ENCODE results near the gene PRMT7. TPM values are rescaled to one million over a fixed set of nuclear protein-coding genes. Genes with fewer than 3 reads are reported as not detected.
A peak's percentile ranks its signal among the peaks of the same experiment; 100 is the strongest.

The PRMT7 gene
- total RNA-seq, 4 donors from 2014 or later = 74.1 to 91.5 (median 78.0) TPM

- TF ChIP-seq POLR2A (IDR thresholded peaks at IDR 0.05) = no peak
- TF ChIP-seq EP300 (IDR thresholded peaks at IDR 0.05) = no peak
- TF ChIP-seq, protein P1, sequence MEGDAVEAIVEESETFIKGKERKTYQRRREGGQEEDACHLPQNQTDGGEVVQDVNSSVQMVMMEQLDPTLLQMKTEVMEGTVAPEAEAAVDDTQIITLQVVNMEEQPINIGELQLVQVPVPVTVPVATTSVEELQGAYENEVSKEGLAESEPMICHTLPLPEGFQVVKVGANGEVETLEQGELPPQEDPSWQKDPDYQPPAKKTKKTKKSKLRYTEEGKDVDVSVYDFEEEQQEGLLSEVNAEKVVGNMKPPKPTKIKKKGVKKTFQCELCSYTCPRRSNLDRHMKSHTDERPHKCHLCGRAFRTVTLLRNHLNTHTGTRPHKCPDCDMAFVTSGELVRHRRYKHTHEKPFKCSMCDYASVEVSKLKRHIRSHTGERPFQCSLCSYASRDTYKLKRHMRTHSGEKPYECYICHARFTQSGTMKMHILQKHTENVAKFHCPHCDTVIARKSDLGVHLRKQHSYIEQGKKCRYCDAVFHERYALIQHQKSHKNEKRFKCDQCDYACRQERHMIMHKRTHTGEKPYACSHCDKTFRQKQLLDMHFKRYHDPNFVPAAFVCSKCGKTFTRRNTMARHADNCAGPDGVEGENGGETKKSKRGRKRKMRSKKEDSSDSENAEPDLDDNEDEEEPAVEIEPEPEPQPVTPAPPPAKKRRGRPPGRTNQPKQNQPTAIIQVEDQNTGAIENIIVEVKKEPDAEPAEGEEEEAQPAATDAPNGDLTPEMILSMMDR (IDR thresholded peaks at IDR 0.05) = no peak
- H3K9me3 ChIP-seq = no peaks in the 10 kb centered on the region
- H3K4me3 ChIP-seq = no peak overlapping the region
- peaks cover 0 to 100% (median 75%) of the 10 kb centered on the region in 4 donors for H3K4me1 ChIP-seq
- no peaks in the 10 kb centered on the region for H3K27me3 ChIP-seq
- DNase-seq (ENCODE audit: low spot score in 2 of 2) = no peak
- H3K27ac ChIP-seq = peak overlapping the region; percentile 33 to 88 (median 74)
- H3K36me3 ChIP-seq = peaks cover 0 to 26% (median 0%) of the 10 kb centered on the region in 3 donors
- 65 to 76% methylated on average over 5 of the region's 5 CpGs for WGBS, 2 donors
Observed at GRCh38 chr16:68284847-68285246, 26.0 kb upstream of the PRMT7 start.

DNA sequence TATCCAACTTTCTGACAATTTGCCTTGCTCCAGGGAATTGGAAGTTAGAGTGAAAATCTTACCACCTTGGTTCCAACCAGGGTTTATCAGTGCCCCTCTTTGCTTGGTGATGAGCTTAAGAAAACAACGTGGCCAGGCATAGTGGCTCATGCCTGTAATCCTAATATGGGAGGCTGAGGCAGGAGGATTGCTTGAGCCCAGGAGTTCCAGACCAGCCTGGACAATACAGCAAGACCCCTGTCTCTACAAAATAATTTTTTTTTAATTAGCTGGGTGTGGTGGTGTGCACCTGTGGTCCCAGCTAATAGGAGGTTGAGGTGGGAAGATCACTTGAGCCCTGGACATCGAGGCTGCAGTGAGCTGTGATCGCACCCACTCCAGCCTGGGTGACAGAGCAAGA lies 25.1 kb upstream of the PRMT7 start:
- peaks cover 0 to 100% (median 77%) of the 10 kb centered on the region in 4 donors for H3K4me1 ChIP-seq
- no peak for DNase-seq (ENCODE audit: low spot score in 2 of 2)
- H3K36me3 ChIP-seq = peaks cover 0 to 30% (median 0%) of the 10 kb centered on the region in 3 donors
- H3K27me3 ChIP-seq = no peaks in the 10 kb centered on the region
- H3K4me3 ChIP-seq = no peak overlapping the region
- H3K9me3 ChIP-seq = no peaks in the 10 kb centered on the region
- WGBS, 2 donors = 92 to 97% methylated on average over 3 of the region's 3 CpGs
- H3K27ac ChIP-seq = peak overlapping the region; percentile 33 to 88 (median 74)
- TF ChIP-seq POLR2A (IDR thresholded peaks at IDR 0.05) (no peak), EP300 (IDR thresholded peaks at IDR 0.05) (no peak)
- TF ChIP-seq, protein P1 (IDR thresholded peaks at IDR 0.05) = no peak

DNA sequence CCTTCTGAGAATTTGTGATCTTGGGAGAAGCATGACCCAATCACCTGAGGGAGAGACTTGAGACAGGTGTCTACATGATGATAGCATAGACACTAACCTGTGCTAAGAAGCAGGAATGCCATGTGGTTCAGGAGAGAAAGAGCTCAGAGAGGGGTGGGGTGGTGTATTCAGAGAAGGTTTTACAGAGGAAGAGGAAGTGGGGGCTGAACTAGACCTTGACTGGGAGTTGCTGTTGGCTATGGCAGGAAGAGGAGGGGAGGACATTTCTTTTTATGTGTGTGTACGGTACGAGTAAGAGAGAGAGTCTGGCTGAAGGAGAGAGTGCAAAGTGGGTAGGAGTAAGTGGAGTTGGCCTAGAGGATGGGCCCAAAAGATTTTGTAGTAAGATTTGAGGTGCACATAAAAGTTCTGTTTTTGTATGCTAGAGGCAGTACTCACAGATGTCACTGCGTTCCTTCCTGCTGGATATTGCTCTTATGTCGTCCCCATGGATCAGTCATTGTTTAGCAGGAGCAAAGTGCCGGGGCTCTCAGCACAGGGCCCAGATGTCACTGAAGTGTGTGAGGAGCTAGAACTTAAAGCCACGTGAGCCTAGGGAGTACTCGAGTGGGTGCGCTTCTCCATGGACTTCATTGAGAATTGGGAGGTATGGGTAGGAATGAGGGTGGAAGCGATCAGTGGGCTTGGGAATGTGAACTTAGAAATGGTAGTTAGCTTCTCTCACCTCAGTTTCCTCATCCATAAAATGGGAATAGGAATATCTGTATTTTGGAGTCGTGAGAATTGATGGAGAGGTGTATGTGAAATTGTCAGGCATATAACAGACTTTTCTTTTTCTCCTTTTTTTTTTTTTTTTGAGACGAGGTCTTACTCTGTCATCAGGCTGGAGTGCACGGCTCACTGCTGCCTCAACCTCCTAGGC lies 24.4 kb upstream of the PRMT7 start:
- peak overlapping the region in 3 of 4 donors; percentile 71 to 88 (median 77) for H3K27ac ChIP-seq
- no peaks in the 10 kb centered on the region for H3K27me3 ChIP-seq
- no peaks in the 10 kb centered on the region for H3K9me3 ChIP-seq
- 74 to 76% methylated on average over 12 of the region's 12 CpGs for WGBS, 2 donors
- DNase-seq (ENCODE audit: low spot score in 2 of 2) = no peak
- peaks cover 0 to 38% (median 0%) of the 10 kb centered on the region in 3 donors for H3K36me3 ChIP-seq
- H3K4me1 ChIP-seq = peaks cover 0 to 100% (median 72%) of the 10 kb centered on the region in 4 donors
- TF ChIP-seq POLR2A (IDR thresholded peaks at IDR 0.05) = no peak
- TF ChIP-seq, protein P1 (IDR thresholded peaks at IDR 0.05) = no peak
- TF ChIP-seq EP300 (IDR thresholded peaks at IDR 0.05) = no peak
- no peak overlapping the region for H3K4me3 ChIP-seq

- 70 to 94% methylated on average over 5 to 11 of the region's 11 CpGs for WGBS, 2 donors
Observed at GRCh38 chr16:68287276-68288251, 23.3 kb upstream of the PRMT7 start.

More at GRCh38 chr16:68287276-68288251, 23.3 kb upstream of the PRMT7 start:
- peak; percentile 78 to 82 for DNase-seq (ENCODE audit: low spot score in 2 of 2)
- no peaks in the 10 kb centered on the region for H3K9me3 ChIP-seq
- peak overlapping the region; percentile 64 to 88 (median 74) for H3K27ac ChIP-seq
- TF ChIP-seq POLR2A (IDR thresholded peaks at IDR 0.05) = no peak
- TF ChIP-seq EP300 (IDR thresholded peaks at IDR 0.05) = peak in 1 of 2 donors; percentile 81
- TF ChIP-seq, protein P1 (IDR thresholded peaks at IDR 0.05) = peak in 2 of 5 experiments; percentile 20 to 37
- H3K4me1 ChIP-seq = peaks cover 0 to 98% (median 69%) of the 10 kb centered on the region in 4 donors
- no peak overlapping the region for H3K4me3 ChIP-seq
- H3K36me3 ChIP-seq = peaks cover 0 to 39% (median 0%) of the 10 kb centered on the region in 3 donors
- H3K27me3 ChIP-seq = no peaks in the 10 kb centered on the region
